Osteoblast (primary cell): ENCODE data around the gene CPNE4. TPM values are rescaled to one million over a fixed set of nuclear protein-coding genes. Genes with fewer than 3 reads are reported as not detected.

Experiments
- DNase-seq: peaks from one replicate; pipeline ENCODE4 v3.0.0; 2011; ENCODE audit warnings: low spot score, mixed read lengths; ENCODE audit not compliant: insufficient read length; ENCODE audit errors: missing footprints
- H2AFZ ChIP-seq: 2 replicates; pipeline ENCODE4 v1.6.0; 2011; ENCODE audit warnings: mild to moderate bottlenecking, low read length
- H3K27ac ChIP-seq: 2 replicates; pipeline ENCODE4 v1.5.1; 2011; ENCODE audit warnings: mild to moderate bottlenecking, low read depth, low read length, moderate library complexity
- H3K27me3 ChIP-seq: 2 replicates; pipeline ENCODE4 v1.6.0; 2012; ENCODE audit warnings: mild to moderate bottlenecking, control low read depth, inconsistent platforms, low read length, moderate library complexity; ENCODE audit not compliant: insufficient read depth
- H3K36me3 ChIP-seq: 2 replicates; pipeline ENCODE4 v1.5.1; 2011; ENCODE audit warnings: mild to moderate bottlenecking, low read length, control low read depth, moderate library complexity; ENCODE audit not compliant: insufficient read depth
- H3K4me1 ChIP-seq: 2 replicates; pipeline ENCODE4 v1.5.1; 2011; ENCODE audit warnings: mild to moderate bottlenecking, low read length, control low read depth, moderate library complexity; ENCODE audit not compliant: insufficient read depth
- H3K4me2 ChIP-seq: 2 replicates; pipeline ENCODE4 v1.6.0; 2011; ENCODE audit warnings: mild to moderate bottlenecking, low read length; ENCODE audit not compliant: insufficient read depth
- H3K4me3 ChIP-seq: fragments of 200-600 bp; sonication (generic); 3 replicates; pipeline ENCODE4 v1.5.1; 2012; ENCODE audit warnings: mild to moderate bottlenecking, low read length, inconsistent platforms; ENCODE audit not compliant: insufficient read depth
- H3K79me2 ChIP-seq: 2 replicates; pipeline ENCODE4 v1.6.0; 2012; ENCODE audit warnings: mild to moderate bottlenecking, low read length, control low read depth, inconsistent platforms; ENCODE audit not compliant: insufficient read depth
- H3K9me3 ChIP-seq: 2 replicates; pipeline ENCODE4 v1.5.1; 2011; ENCODE audit warnings: low read depth, low read length, control low read depth
- H4K20me1 ChIP-seq: 2 replicates; pipeline ENCODE4 v1.6.0; 2012; ENCODE audit warnings: mild to moderate bottlenecking, low read length, control low read depth; ENCODE audit not compliant: insufficient read depth
- CTCF ChIP-seq: IDR thresholded peaks from 2 replicates; pipeline ENCODE4 v1.5.1; 2011; ENCODE audit warnings: mild to moderate bottlenecking, low read depth, low read length, moderate library complexity; ENCODE audit errors: extremely low read depth
- total RNA-seq: library from RNA; depleted of rRNA; stranded (reverse); fragments of >200 nt; gene quantifications from 2 replicates; pipeline ENCODE4 v1.2.3, GENCODE V29; 2012

Gene CPNE4
- total RNA-seq, 1 donor, result not detected

- Histone ChIP-seq H3K9me3 (no peaks in the 10 kb centered on the region), H3K27me3 (no peaks in the 10 kb centered on the region), H4K20me1 (no peaks in the 10 kb centered on the region), H3K27ac (no peak overlapping the region), H3K79me2 (no peaks in the 10 kb centered on the region), H3K4me3 (no peak overlapping the region), H3K4me1 (no peaks in the 10 kb centered on the region), H3K4me2 (no peak overlapping the region), H3K36me3 (no peaks in the 10 kb centered on the region), H2AFZ (no peak overlapping the region)
- no peak for DNase-seq
- TF ChIP-seq CTCF, result no peak
Measured at GRCh38 chr3:131778526-131778925, 256.3 kb downstream of the CPNE4 start.

- Histone ChIP-seq H3K9me3 (no peaks in the 10 kb centered on the region), H2AFZ (no peak overlapping the region), H3K27ac (no peak overlapping the region), H3K79me2 (no peaks in the 10 kb centered on the region), H3K4me1 (no peaks in the 10 kb centered on the region), H3K36me3 (no peaks in the 10 kb centered on the region), H3K4me2 (no peak overlapping the region), H3K27me3 (no peaks in the 10 kb centered on the region), H3K4me3 (no peak overlapping the region), H4K20me1 (no peaks in the 10 kb centered on the region)
- DNase-seq, result no peak
- no peak for TF ChIP-seq CTCF
Measured at GRCh38 chr3:131775650-131776049, 259.2 kb downstream of the CPNE4 start.

- H3K36me3 ChIP-seq, result no peaks in the 10 kb centered on the region
- no peaks in the 10 kb centered on the region for H4K20me1 ChIP-seq
- no peak overlapping the region for H2AFZ ChIP-seq
- no peaks in the 10 kb centered on the region for H3K27me3 ChIP-seq
- no peak for DNase-seq
- H3K4me3 ChIP-seq, result no peak overlapping the region
- H3K4me2 ChIP-seq, result no peak overlapping the region
- no peaks in the 10 kb centered on the region for H3K4me1 ChIP-seq
- no peaks in the 10 kb centered on the region for H3K79me2 ChIP-seq
- no peaks in the 10 kb centered on the region for H3K9me3 ChIP-seq
- no peak for TF ChIP-seq CTCF
- H3K27ac ChIP-seq, result no peak overlapping the region
Measured at GRCh38 chr3:131772269-131773026, 262.4 kb downstream of the CPNE4 start.

- no peak overlapping the region for H3K4me2 ChIP-seq
- no peaks in the 10 kb centered on the region for H3K9me3 ChIP-seq
- no peak overlapping the region for H3K4me3 ChIP-seq
- no peaks in the 10 kb centered on the region for H3K79me2 ChIP-seq
- TF ChIP-seq CTCF, result no peak
- H2AFZ ChIP-seq, result no peak overlapping the region
- no peak for DNase-seq
- H3K36me3 ChIP-seq, result no peaks in the 10 kb centered on the region
- H3K27ac ChIP-seq, result no peak overlapping the region
- no peaks in the 10 kb centered on the region for H4K20me1 ChIP-seq
- H3K27me3 ChIP-seq, result no peaks in the 10 kb centered on the region
- no peaks in the 10 kb centered on the region for H3K4me1 ChIP-seq
Measured at GRCh38 chr3:131762981-131763564, 271.7 kb downstream of the CPNE4 start.
